Transverse colon (tissue), 4 donors: ENCODE data around the gene NME5. TPM values are rescaled to one million over a fixed set of nuclear protein-coding genes. Genes with fewer than 3 reads are reported as not detected.

Experiments
- DNase-seq: peaks from one replicate; pipeline ENCODE4 v3.0.0-alpha.2; 2019
- H3K27ac ChIP-seq, 4 donors: fragments of 200-600 bp; sonication (generic); 2 replicates each; pipeline ENCODE4 v1.5.1; 2016 to 2018; ENCODE audit warnings: inconsistent platforms in 4 of 4
- H3K27me3 ChIP-seq: fragments of 200-600 bp; sonication (generic); 2 replicates; pipeline ENCODE4 v1.5.1; 2017; ENCODE audit warnings: inconsistent platforms
- H3K36me3 ChIP-seq, 4 donors: fragments of 200-600 bp; sonication (generic); 2 replicates each; pipeline ENCODE4 v1.5.1; 2017 to 2019; ENCODE audit warnings: inconsistent platforms in 4 of 4
- H3K4me1 ChIP-seq, 4 donors: fragments of 200-600 bp; sonication (generic); 2 replicates each; pipeline ENCODE4 v1.5.1; 2017 to 2020; ENCODE audit warnings: inconsistent platforms in 4 of 4
- H3K4me3 ChIP-seq, 4 donors: fragments of 200-600 bp; sonication (generic); 1 replicate in 1 of 4; 2 replicates in 3 of 4; pipeline versions ENCODE4 v1.5.1 to v1.6.1; 2017 to 2019; ENCODE audit warnings: inconsistent platforms in 4 of 4
- H3K9me3 ChIP-seq, 2 donors: fragments of 200-600 bp; sonication (generic); 2 replicates each; pipeline ENCODE4 v1.5.1; 2017 to 2019; ENCODE audit warnings: inconsistent platforms in 2 of 2
- EP300 ChIP-seq: sonication (generic); formaldehyde crosslinking; IDR thresholded peaks from one replicate; pipeline ENCODE4 v1.6.1; 2017; ENCODE audit warnings: antibody characterized with exemption, low read depth
- POLR2A ChIP-seq: fragments of 450-650 bp; IDR thresholded peaks from one replicate; pipeline ENCODE4 v1.6.1; 2016; ENCODE audit warnings: antibody characterized with exemption, mild to moderate bottlenecking, moderate library complexity
- POLR2AphosphoS5 ChIP-seq, 3 donors: sonication (generic); formaldehyde crosslinking; IDR thresholded peaks; one replicate each; pipeline ENCODE4 v1.6.1; 2016; ENCODE audit warnings: antibody characterized with exemption in 3 of 3
- WGBS, 2 donors: methylation state at CpG; one replicate each; pipeline ENCODE4 v1.1.5; 2018; ENCODE audit warnings: low coverage in 1 of 2; 5-methylcytosine and 5-hydroxymethylcytosine counted together
- in situ Hi-C, 4 donors: fragments of 200-750 bp; cut with MboI; loops; one replicate each; pipeline versions ENCODE4 v1.15.0 to v1.15.1; 2017; ENCODE audit warnings: low sequenced_read_pairs in 3 of 4, low pct_ligation_motif_present in 1 of 4, low pct_unique_long_range_greater_than_20kb in 1 of 4
- intact Hi-C: fragments of 100-400 bp; cut with DNase I; formaldehyde crosslinking; loops from one replicate; pipeline ENCODE4 v1.15.1; 2023; ENCODE audit warnings: low total_unique reads
- small RNA-seq, 4 donors: library from RNA; depleted of rRNA; stranded (forward); fragments of <200 nt; gene quantifications; one replicate each; pipeline ENCODE3, GENCODE V24; 2016
- total RNA-seq, 4 donors: library from RNA; depleted of rRNA; stranded (reverse); fragments of >200 nt; gene quantifications; one replicate each; pipeline ENCODE4 v1.1.0, GENCODE V29; 2016
- TF ChIP-seq, protein P1 (sequence below), 5 experiments: fragments of 200-600 bp in 3 of 5; fragments of 450-650 bp in 2 of 5; sonication (generic) in 3 of 5; IDR thresholded peaks; 1 replicate in 2 of 5; 2 replicates in 3 of 5; pipeline ENCODE4 v1.5.1; 2016 to 2017; ENCODE audit warnings: antibody characterized with exemption in 5 of 5, inconsistent platforms in 3 of 5, mild to moderate bottlenecking in 2 of 5, moderate library complexity in 1 of 5

Gene NME5
- total RNA-seq, 4 donors from 2014 or later: not detected

DNA sequence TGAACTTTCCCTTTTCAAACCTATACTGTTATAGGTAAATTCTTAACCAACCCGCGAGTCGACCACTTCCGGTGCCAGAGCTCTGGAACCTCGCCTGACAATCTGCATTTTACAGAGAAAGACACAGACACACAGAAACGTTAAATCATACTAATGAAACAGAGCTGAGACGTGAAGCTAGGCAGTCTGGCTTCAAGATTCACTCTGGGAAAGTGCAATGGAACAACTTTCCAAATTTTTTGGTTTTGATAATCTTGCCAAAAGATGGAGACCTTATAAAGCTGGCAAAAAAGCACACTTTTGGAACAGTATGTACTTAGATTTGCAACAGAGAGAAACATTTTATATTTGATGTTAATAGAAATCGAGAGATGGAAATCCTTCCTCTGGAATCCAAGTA, 71.3 kb downstream of the NME5 start:
- 85 to 91% methylated on average over 8 of the region's 8 CpGs for WGBS, 2 donors
- in situ Hi-C loops (loop anchor here in 1 of 4 donors (25.0 kb wide), 1 partner anchor 281 kb away; no protein-coding TSS in a partner anchor), intact Hi-C loops (no loop called here)
- no peak for DNase-seq
- H3K4me3 ChIP-seq: no peak overlapping the region
- no peak for TF ChIP-seq POLR2AphosphoS5 (IDR thresholded peaks at IDR 0.05)
- TF ChIP-seq, protein P1, sequence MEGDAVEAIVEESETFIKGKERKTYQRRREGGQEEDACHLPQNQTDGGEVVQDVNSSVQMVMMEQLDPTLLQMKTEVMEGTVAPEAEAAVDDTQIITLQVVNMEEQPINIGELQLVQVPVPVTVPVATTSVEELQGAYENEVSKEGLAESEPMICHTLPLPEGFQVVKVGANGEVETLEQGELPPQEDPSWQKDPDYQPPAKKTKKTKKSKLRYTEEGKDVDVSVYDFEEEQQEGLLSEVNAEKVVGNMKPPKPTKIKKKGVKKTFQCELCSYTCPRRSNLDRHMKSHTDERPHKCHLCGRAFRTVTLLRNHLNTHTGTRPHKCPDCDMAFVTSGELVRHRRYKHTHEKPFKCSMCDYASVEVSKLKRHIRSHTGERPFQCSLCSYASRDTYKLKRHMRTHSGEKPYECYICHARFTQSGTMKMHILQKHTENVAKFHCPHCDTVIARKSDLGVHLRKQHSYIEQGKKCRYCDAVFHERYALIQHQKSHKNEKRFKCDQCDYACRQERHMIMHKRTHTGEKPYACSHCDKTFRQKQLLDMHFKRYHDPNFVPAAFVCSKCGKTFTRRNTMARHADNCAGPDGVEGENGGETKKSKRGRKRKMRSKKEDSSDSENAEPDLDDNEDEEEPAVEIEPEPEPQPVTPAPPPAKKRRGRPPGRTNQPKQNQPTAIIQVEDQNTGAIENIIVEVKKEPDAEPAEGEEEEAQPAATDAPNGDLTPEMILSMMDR (IDR thresholded peaks at IDR 0.05): no peak
- TF ChIP-seq EP300: no peak
- no peak for TF ChIP-seq POLR2A
- H3K27ac ChIP-seq: no peak overlapping the region
- no peaks in the 10 kb centered on the region for H3K9me3 ChIP-seq
- H3K36me3 ChIP-seq: no peaks in the 10 kb centered on the region
- H3K27me3 ChIP-seq: no peaks in the 10 kb centered on the region
- H3K4me1 ChIP-seq: no peaks in the 10 kb centered on the region

Small RNAs within 50 kb of the gene (small RNA-seq; reads per million reads assigned to genes)
- gene RNU6-1148P (0 reads per million in 4 donors), gene RNU6-460P (0 reads per million in 4 donors), gene RNU6-888P (0 reads per million in 4 donors)

Other genes starting within 250 kb of the NME5 start
- gene PKD2L2, start 250.0 kb downstream of the NME5 start, total RNA-seq: not detected
- 10 to 100 TPM; 18.7 to 46.7 (median 23.0) TPM for gene FAM13B, start 106.3 kb downstream of the NME5 start, total RNA-seq
- not detected for gene WNT8A, start 55.4 kb downstream of the NME5 start, total RNA-seq
- gene BRD8, start 39.2 kb upstream of the NME5 start, total RNA-seq: 100 to 1,000 TPM in 1 of 4 donors, 10 to 100 TPM in 3; 31.0 to 168 (median 47.7) TPM
- gene KIF20A, start 39.7 kb upstream of the NME5 start, total RNA-seq: 1 to 10 TPM in 3 of 4 donors, not detected in 1; 1.9 to 5.0 (median 1.9) TPM
- gene CDC23, start 73.9 kb upstream of the NME5 start, total RNA-seq: 10 to 100 TPM in 3 of 4 donors, 1 to 10 TPM in 1; 2.6 to 90.9 (median 12.8) TPM
- gene GFRA3, start 135.2 kb upstream of the NME5 start, total RNA-seq: 1 to 10 TPM in 1 of 4 donors, under 1 TPM in 2, not detected in 1; 0.48 to 3.4 (median 0.55) TPM
- 1 to 10 TPM in 1 of 4 donors, under 1 TPM in 2, not detected in 1; 0.32 to 2.8 (median 0.68) TPM for gene CDC25C, start 192.4 kb upstream of the NME5 start, total RNA-seq
- gene FAM53C, start 198.8 kb upstream of the NME5 start, total RNA-seq: 10 to 100 TPM in 3 of 4 donors, 1 to 10 TPM in 1; 5.2 to 27.7 (median 14.0) TPM
- 100 to 1,000 TPM in 1 of 4 donors, 10 to 100 TPM in 3; 60.8 to 101 (median 76.6) TPM for gene KDM3B, start 213.3 kb upstream of the NME5 start, total RNA-seq